Body of pancreas (tissue), 4 donors: ENCODE data around the gene DAW1. TPM values are rescaled to one million over a fixed set of nuclear protein-coding genes. Genes with fewer than 3 reads are reported as not detected.

Experiments used
- ATAC-seq: fragments of 150-250 bp; one replicate; pipeline ENCODE4 v1.9.1; 2016
- DNase-seq, 4 donors: peaks; one replicate each; pipeline ENCODE4 v3.0.0-alpha.2; 2019
- H3K27ac ChIP-seq, 4 donors: fragments of 200-600 bp; sonication (generic); 1 replicate in 3 of 4; 2 replicates in 1 of 4; pipeline versions ENCODE4 v1.5.1 to v1.6.1; 2016 to 2019; ENCODE audit warnings: mild to moderate bottlenecking in 1 of 4, mixed read lengths in 1 of 4, moderate library complexity in 1 of 4
- H3K27me3 ChIP-seq, 2 donors: fragments of 200-600 bp; sonication (generic); one replicate each; pipeline ENCODE4 v1.6.0; 2016; ENCODE audit warnings: mild to moderate bottlenecking in 1 of 2
- H3K36me3 ChIP-seq, 2 donors: fragments of 200-600 bp; sonication (generic); replicated peaks in 1 of 2; 2 replicates each; pipeline ENCODE4 v1.5.1; 2016; ENCODE audit warnings: low read depth in 2 of 2; ENCODE audit not compliant: insufficient read depth in 1 of 2
- H3K4me1 ChIP-seq: fragments of 200-600 bp; sonication (generic); one replicate; pipeline ENCODE4 v1.6.0; 2016
- H3K4me3 ChIP-seq, 2 donors: fragments of 200-600 bp; sonication (generic); 1 replicate in 1 of 2; 2 replicates in 1 of 2; pipeline ENCODE4 v1.5.1; 2016 to 2019
- H3K9me3 ChIP-seq, 3 donors: fragments of 200-600 bp; sonication (generic); 1 replicate in 2 of 3; 2 replicates in 1 of 3; pipeline ENCODE4 v1.5.1; 2016
- CTCF ChIP-seq, 7 experiments: fragments of 450-650 bp in 4 of 7; fragments of 200-600 bp in 3 of 7; sonication (generic) in 3 of 7; IDR thresholded peaks; one replicate each; pipeline ENCODE4 v1.5.1; 2016 to 2019; ENCODE audit warnings: antibody characterized with exemption in 7 of 7
- POLR2A ChIP-seq, 3 donors: fragments of 450-650 bp; IDR thresholded peaks; one replicate each; pipeline ENCODE4 v1.6.1; 2016; ENCODE audit warnings: antibody characterized with exemption in 3 of 3, mild to moderate bottlenecking in 2 of 3
- WGBS, 2 donors: methylation state at CpG; one replicate each; pipeline ENCODE4 v1.1.5; 2017; 5-methylcytosine and 5-hydroxymethylcytosine counted together
- intact Hi-C: fragments of 100-400 bp; cut with DNase I; formaldehyde crosslinking; loops from one replicate; pipeline ENCODE4 v1.15.1; 2023
- total RNA-seq, 2 donors: library from RNA; depleted of rRNA; stranded (reverse); fragments of >200 nt; gene quantifications; one replicate each; pipeline ENCODE4 v1.1.0, GENCODE V29; 2016

The DAW1 gene
- total RNA-seq, 2 donors from 2014 or later: not detected

- ATAC-seq (no peak), DNase-seq (no peak)
- TF ChIP-seq POLR2A (IDR thresholded peaks at IDR 0.05) (no peak), CTCF (IDR thresholded peaks at IDR 0.05) (no peak)
- Histone ChIP-seq H3K9me3 (no peaks in the 10 kb centered on the region), H3K36me3 (no peaks in the 10 kb centered on the region), H3K27ac (no peak overlapping the region), H3K4me1 (no peaks in the 10 kb centered on the region), H3K4me3 (no peak overlapping the region), H3K27me3 (no peaks in the 10 kb centered on the region)
- WGBS, 2 donors: 13 to 33% methylated on average over 2 of the region's 2 CpGs
- intact Hi-C loops: no loop called here
Observed at GRCh38 chr2:227826563-227826962, 44.9 kb upstream of the DAW1 start.

GRCh38 chr2:227827143-227827542 is 44.3 kb upstream of the DAW1 start:
- DNase-seq (no peak), ATAC-seq (no peak)
- no peak overlapping the region for H3K4me3 ChIP-seq
- no peaks in the 10 kb centered on the region for H3K9me3 ChIP-seq
- TF ChIP-seq POLR2A (IDR thresholded peaks at IDR 0.05) (no peak), CTCF (IDR thresholded peaks at IDR 0.05) (no peak)
- H3K27me3 ChIP-seq: no peaks in the 10 kb centered on the region
- H3K4me1 ChIP-seq: no peaks in the 10 kb centered on the region
- no peak overlapping the region for H3K27ac ChIP-seq
- no peaks in the 10 kb centered on the region for H3K36me3 ChIP-seq
- 71 to 75% methylated on average over 7 of the region's 7 CpGs for WGBS, 2 donors
- intact Hi-C loops: no loop called here

- H3K36me3 ChIP-seq: no peaks in the 10 kb centered on the region
- no peak overlapping the region for H3K27ac ChIP-seq
- H3K9me3 ChIP-seq: no peaks in the 10 kb centered on the region
- intact Hi-C loops: no loop called here
- TF ChIP-seq POLR2A (IDR thresholded peaks at IDR 0.05) (no peak), CTCF (IDR thresholded peaks at IDR 0.05) (no peak)
- H3K4me1 ChIP-seq: no peaks in the 10 kb centered on the region
- H3K27me3 ChIP-seq: no peaks in the 10 kb centered on the region
- DNase-seq (no peak), ATAC-seq (no peak)
- no peak overlapping the region for H3K4me3 ChIP-seq
Observed at GRCh38 chr2:227828477-227828912, 42.9 kb upstream of the DAW1 start.

- ATAC-seq (no peak), DNase-seq (no peak)
- 66 to 71% methylated on average over 2 of the region's 2 CpGs for WGBS, 2 donors
- intact Hi-C loops: no loop called here
- Histone ChIP-seq H3K9me3 (no peaks in the 10 kb centered on the region), H3K4me3 (no peak overlapping the region), H3K4me1 (no peaks in the 10 kb centered on the region), H3K27me3 (no peaks in the 10 kb centered on the region), H3K36me3 (no peaks in the 10 kb centered on the region), H3K27ac (no peak overlapping the region)
- TF ChIP-seq POLR2A (IDR thresholded peaks at IDR 0.05) (no peak), CTCF (IDR thresholded peaks at IDR 0.05) (no peak)
Observed at GRCh38 chr2:227829337-227829736, 42.1 kb upstream of the DAW1 start.

- DNase-seq (no peak), ATAC-seq (no peak)
- no peak overlapping the region for H3K4me3 ChIP-seq
- TF ChIP-seq CTCF (IDR thresholded peaks at IDR 0.05) (no peak), POLR2A (IDR thresholded peaks at IDR 0.05) (no peak)
- no peaks in the 10 kb centered on the region for H3K27me3 ChIP-seq
- no peaks in the 10 kb centered on the region for H3K36me3 ChIP-seq
- H3K4me1 ChIP-seq: no peaks in the 10 kb centered on the region
- intact Hi-C loops: no loop called here
- WGBS, 2 donors: 86 to 89% methylated on average over 10 of the region's 10 CpGs
- H3K9me3 ChIP-seq: no peaks in the 10 kb centered on the region
- no peak overlapping the region for H3K27ac ChIP-seq
Observed at GRCh38 chr2:227834423-227834822, 37.0 kb upstream of the DAW1 start.
